ENCODE measurements around the gene SLC4A1AP. TPM values are rescaled to one million over a fixed set of nuclear protein-coding genes. Genes with fewer than 3 reads are reported as not detected.

Gene SLC4A1AP
- total and polyA plus RNA-seq, 5 donors = 19.4 to 21.8 (median 20.6) TPM

DNA sequence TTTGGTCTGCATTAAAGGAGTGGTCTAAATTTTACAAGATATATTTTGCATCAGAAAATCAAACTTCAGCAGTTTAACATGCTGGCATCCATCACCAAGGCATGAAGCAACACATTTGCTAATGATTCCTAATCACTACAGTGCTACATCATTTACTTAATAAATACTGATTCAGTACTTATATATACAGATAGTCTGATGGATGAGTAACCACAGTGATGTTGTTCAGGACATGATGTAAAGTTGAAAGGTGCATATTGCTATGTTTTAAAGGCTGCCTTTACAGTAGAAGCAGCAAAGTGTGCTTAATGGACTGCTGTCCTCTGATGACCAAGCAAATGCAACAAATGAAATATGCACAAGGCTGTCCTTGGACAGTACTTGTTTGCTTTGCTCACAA, 11.3 kb upstream of the SLC4A1AP start:
- H3K9me3 ChIP-seq (ENCODE audit: control insufficient read depth, low read length) = no peaks in the 10 kb centered on the region
- H3K27me3 ChIP-seq (ENCODE audit: control insufficient read depth, insufficient read depth) = no peaks in the 10 kb centered on the region
- intact Hi-C loops (cut with DNase I) = no loop called here

GRCh38 chr2:27652790-27653189, 10.9 kb upstream of the SLC4A1AP start:
- Histone ChIP-seq H3K27ac (ENCODE audit: low read length) (no peak overlapping the region), H3K9me3 (ENCODE audit: control insufficient read depth, low read length) (no peaks in the 10 kb centered on the region), H3K4me3 (ENCODE audit: low read length) (no peak overlapping the region), H3K27me3 (ENCODE audit: control insufficient read depth, insufficient read depth) (no peaks in the 10 kb centered on the region), H3K4me1 (ENCODE audit: control insufficient read depth, insufficient read depth, low read length) (no peaks in the 10 kb centered on the region)
- intact Hi-C loops (cut with DNase I) = no loop called here
- DNase-seq (no peak), ATAC-seq (no peak)
- 90% methylated on average over 1 of the region's 1 CpG for WGBS

More for the DNA sequence above, 11.3 kb upstream of the SLC4A1AP start:
- Histone ChIP-seq H3K27ac (ENCODE audit: low read length) (no peak overlapping the region), H3K4me1 (ENCODE audit: control insufficient read depth, insufficient read depth, low read length) (no peaks in the 10 kb centered on the region), H3K4me3 (ENCODE audit: low read length) (no peak overlapping the region)
- DNase-seq (no peak), ATAC-seq (no peak)

GRCh38 chr2:27653397-27653796, 10.3 kb upstream of the SLC4A1AP start:
- no peak overlapping the region for H3K4me3 ChIP-seq (ENCODE audit: low read length)
- ATAC-seq (no peak), DNase-seq (no peak)
- no peaks in the 10 kb centered on the region for H3K27me3 ChIP-seq (ENCODE audit: control insufficient read depth, insufficient read depth)
- 94% methylated on average over 2 of the region's 2 CpGs for WGBS
- H3K4me1 ChIP-seq (ENCODE audit: control insufficient read depth, insufficient read depth, low read length) = no peaks in the 10 kb centered on the region
- no peak overlapping the region for H3K27ac ChIP-seq (ENCODE audit: low read length)
- intact Hi-C loops (cut with DNase I) = no loop called here
- H3K9me3 ChIP-seq (ENCODE audit: control insufficient read depth, low read length) = no peaks in the 10 kb centered on the region

GRCh38 chr2:27655155-27655951, 8.3 kb upstream of the SLC4A1AP start:
- Histone ChIP-seq H3K27me3 (ENCODE audit: control insufficient read depth, insufficient read depth) (no peaks in the 10 kb centered on the region), H3K4me1 (ENCODE audit: control insufficient read depth, insufficient read depth, low read length) (no peaks in the 10 kb centered on the region), H3K9me3 (ENCODE audit: control insufficient read depth, low read length) (no peaks in the 10 kb centered on the region), H3K27ac (ENCODE audit: low read length) (no peak overlapping the region), H3K4me3 (ENCODE audit: low read length) (no peak overlapping the region)
- WGBS = 79% methylated on average over 7 of the region's 7 CpGs
- DNase-seq (no peak), ATAC-seq (no peak)
- intact Hi-C loops (cut with DNase I) = no loop called here

DNA sequence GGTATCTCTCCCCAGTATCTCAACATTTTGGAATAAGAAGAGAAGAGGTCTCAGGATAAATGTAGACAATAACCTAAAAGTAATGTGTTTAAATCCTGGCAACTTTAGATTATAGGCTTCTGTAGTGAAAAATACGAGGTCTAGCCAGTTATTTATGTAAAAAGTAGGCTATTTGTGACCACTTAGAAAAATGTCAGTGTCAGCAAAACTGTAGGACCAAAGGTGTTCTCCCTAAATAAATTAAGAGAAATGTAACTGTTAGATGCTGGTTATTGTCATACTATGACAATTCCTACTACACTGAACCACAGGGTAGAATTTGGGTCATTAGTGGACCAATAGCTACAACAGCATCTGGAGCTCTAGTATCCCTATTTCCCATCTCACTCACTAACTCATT, 2.3 kb upstream of the SLC4A1AP start:
- H3K4me1 ChIP-seq (ENCODE audit: control insufficient read depth, insufficient read depth, low read length) = no peaks in the 10 kb centered on the region
- no peaks in the 10 kb centered on the region for H3K9me3 ChIP-seq (ENCODE audit: control insufficient read depth, low read length)
- ATAC-seq (no peak), DNase-seq (no peak)
- H3K27ac ChIP-seq (ENCODE audit: low read length) = no peak overlapping the region
- H3K4me3 ChIP-seq (ENCODE audit: low read length) = no peak overlapping the region
- WGBS = 90% methylated on average over 1 of the region's 1 CpG
- intact Hi-C loops (cut with DNase I) = no loop called here
- no peaks in the 10 kb centered on the region for H3K27me3 ChIP-seq (ENCODE audit: control insufficient read depth, insufficient read depth)

DNA sequence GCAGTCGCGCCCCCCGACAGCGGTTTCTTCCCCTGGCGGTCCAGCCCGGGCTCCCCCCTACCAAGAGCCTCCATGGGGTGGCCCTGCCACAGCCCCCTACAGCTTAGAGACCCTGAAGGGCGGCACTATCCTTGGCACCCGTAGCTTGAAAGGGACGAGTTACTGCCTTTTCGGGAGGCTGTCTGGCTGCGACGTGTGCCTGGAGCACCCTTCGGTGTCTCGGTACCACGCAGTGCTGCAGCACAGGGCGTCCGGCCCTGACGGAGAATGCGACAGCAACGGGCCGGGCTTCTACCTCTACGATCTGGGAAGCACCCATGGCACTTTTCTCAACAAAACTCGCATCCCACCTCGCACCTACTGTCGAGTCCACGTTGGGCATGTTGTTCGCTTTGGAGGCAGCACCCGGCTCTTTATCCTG, 475 bp downstream of the SLC4A1AP start:
- WGBS = 2% methylated on average over 28 of the region's 28 CpGs
- no peaks in the 10 kb centered on the region for H3K27me3 ChIP-seq (ENCODE audit: control insufficient read depth, insufficient read depth)
- intact Hi-C loops (cut with DNase I) = no loop called here
- DNase-seq (peak in 1 of 3 donors; percentile 35), ATAC-seq (peak in 1 of 2 donors; percentile 24)
- peak overlapping the region; percentile 87 for H3K4me3 ChIP-seq (ENCODE audit: low read length)
- peak overlapping the region; percentile 100 for H3K27ac ChIP-seq (ENCODE audit: low read length)
- no peaks in the 10 kb centered on the region for H3K4me1 ChIP-seq (ENCODE audit: control insufficient read depth, insufficient read depth, low read length)
- H3K9me3 ChIP-seq (ENCODE audit: control insufficient read depth, low read length) = no peaks in the 10 kb centered on the region

DNA sequence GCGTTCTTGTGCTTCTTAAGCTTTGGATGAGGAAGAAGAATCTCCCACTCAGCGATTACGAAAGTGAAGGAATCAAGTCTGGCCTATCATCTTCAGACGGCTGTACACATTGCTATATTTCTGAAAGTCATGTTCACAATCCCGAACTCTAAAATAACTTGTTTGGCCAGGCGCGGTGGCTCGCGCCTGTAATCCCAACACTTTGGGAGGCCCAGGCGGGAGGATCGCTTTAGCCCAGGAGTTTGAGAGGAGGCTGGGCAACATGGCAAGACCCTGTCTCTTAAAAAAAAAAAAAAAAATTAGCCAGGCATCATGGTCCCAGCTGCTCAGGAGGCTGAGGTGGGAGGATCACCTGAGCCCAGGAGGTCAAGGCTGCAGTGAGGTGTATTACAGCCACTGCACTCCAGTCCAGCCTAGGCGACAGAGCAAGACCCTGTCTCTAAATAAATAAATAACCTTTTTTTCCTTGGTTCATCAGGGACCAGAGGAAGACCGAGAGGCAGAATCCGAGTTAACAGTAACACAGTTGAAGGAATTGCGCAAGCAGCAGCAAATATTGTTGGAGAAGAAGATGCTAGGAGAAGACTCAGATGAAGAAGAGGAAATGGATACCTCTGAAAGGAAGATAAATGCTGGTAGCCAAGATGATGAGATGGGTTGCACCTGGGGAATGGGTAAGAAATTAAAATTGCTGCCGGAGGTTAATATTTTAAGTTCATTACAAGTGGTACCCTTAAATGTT, 1.1 kb downstream of the SLC4A1AP start:
- no peak for ATAC-seq
- DNase-seq = no peak
- intact Hi-C loops (cut with DNase I) = no loop called here
- no peaks in the 10 kb centered on the region for H3K27me3 ChIP-seq (ENCODE audit: control insufficient read depth, insufficient read depth)
- peak overlapping the region; percentile 87 for H3K4me3 ChIP-seq (ENCODE audit: low read length)
- WGBS = 81% methylated on average over 16 of the region's 16 CpGs
- H3K9me3 ChIP-seq (ENCODE audit: control insufficient read depth, low read length) = no peaks in the 10 kb centered on the region
- H3K27ac ChIP-seq (ENCODE audit: low read length) = no peak overlapping the region
- H3K4me1 ChIP-seq (ENCODE audit: control insufficient read depth, insufficient read depth, low read length) = no peaks in the 10 kb centered on the region

DNA sequence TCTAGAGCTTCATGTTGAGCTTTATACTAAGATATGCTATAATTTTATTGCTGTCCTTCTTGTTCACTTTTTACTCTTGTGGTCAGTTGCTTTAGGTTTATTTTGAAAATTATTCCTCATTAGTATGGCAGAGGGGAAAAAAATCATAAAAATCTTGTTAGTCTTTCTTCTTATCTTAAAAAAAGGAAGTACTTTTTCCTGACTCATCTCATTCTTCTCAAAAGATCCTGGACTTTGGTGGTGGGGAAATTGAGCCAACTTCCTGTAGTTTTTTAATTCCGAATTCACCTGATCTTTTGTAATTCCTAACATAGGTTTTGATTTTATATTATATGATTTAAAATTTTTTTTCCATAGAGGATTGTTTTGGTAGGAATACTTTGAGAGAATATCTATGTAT, 3.8 kb downstream of the SLC4A1AP start:
- 57% methylated on average over 1 of the region's 1 CpG for WGBS
- DNase-seq (no peak), ATAC-seq (no peak)
- Histone ChIP-seq H3K9me3 (ENCODE audit: control insufficient read depth, low read length) (no peaks in the 10 kb centered on the region), H3K27ac (ENCODE audit: low read length) (no peak overlapping the region), H3K4me3 (ENCODE audit: low read length) (no peak overlapping the region), H3K4me1 (ENCODE audit: control insufficient read depth, insufficient read depth, low read length) (no peaks in the 10 kb centered on the region), H3K27me3 (ENCODE audit: control insufficient read depth, insufficient read depth) (no peaks in the 10 kb centered on the region)
- intact Hi-C loops (cut with DNase I) = no loop called here

DNA sequence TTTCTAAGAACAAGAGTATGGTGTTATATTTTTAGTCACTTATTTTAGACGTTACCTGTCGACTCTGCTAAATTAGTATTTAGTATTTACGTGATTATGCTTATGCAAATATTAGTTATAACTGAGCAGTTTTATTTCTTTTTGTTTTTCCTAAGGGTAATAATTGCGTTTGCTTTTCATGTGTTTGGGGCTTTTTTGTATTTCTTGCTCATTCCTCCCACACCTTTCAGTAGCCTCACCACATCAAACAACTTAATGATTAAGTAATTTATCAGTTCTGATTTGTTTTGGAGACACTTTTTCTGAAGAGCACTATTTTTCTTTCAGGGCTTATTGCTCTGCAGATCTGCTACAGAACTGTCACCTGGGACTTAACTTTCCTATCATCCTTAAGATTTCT, 7.5 kb downstream of the SLC4A1AP start:
- WGBS = 92% methylated on average over 4 of the region's 4 CpGs
- Histone ChIP-seq H3K27ac (ENCODE audit: low read length) (no peak overlapping the region), H3K4me3 (ENCODE audit: low read length) (no peak overlapping the region), H3K4me1 (ENCODE audit: control insufficient read depth, insufficient read depth, low read length) (no peaks in the 10 kb centered on the region), H3K27me3 (ENCODE audit: control insufficient read depth, insufficient read depth) (no peaks in the 10 kb centered on the region), H3K9me3 (ENCODE audit: control insufficient read depth, low read length) (no peaks in the 10 kb centered on the region)
- no peak for DNase-seq
- intact Hi-C loops (cut with DNase I) = no loop called here
- ATAC-seq = no peak

GRCh38 chr2:27672723-27673486, 9.2 kb downstream of the SLC4A1AP start:
- Histone ChIP-seq H3K9me3 (ENCODE audit: control insufficient read depth, low read length) (no peaks in the 10 kb centered on the region), H3K27me3 (ENCODE audit: control insufficient read depth, insufficient read depth) (no peaks in the 10 kb centered on the region), H3K27ac (ENCODE audit: low read length) (no peak overlapping the region), H3K4me3 (ENCODE audit: low read length) (no peak overlapping the region), H3K4me1 (ENCODE audit: control insufficient read depth, insufficient read depth, low read length) (no peaks in the 10 kb centered on the region)
- intact Hi-C loops (cut with DNase I) = no loop called here
- peak; percentile 63 to 80 for ATAC-seq
- no peak for DNase-seq
- WGBS = 55% methylated on average over 5 of the region's 5 CpGs

DNA sequence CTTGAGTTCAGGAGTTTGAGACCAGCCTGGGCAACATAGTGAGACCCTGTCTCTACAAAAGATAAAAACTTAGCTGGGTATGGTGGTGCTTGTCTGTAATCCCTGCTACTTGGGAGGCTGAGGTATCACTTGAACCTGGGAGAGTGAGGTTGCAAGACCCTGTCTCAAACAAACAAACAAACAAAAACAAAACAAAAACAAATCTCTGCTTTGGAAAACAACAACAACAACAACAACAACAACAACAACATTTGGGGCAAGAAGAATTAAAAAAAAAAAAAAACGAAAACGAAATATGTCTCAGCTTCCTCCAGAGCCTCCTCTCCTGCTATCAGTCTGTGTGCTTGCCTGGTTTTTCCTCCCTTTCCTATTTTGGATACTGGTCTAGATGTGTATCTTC, 16.9 kb downstream of the SLC4A1AP start:
- 82% methylated on average over 2 of the region's 2 CpGs for WGBS
- Histone ChIP-seq H3K27me3 (ENCODE audit: control insufficient read depth, insufficient read depth) (no peaks in the 10 kb centered on the region), H3K4me1 (ENCODE audit: control insufficient read depth, insufficient read depth, low read length) (no peaks in the 10 kb centered on the region), H3K4me3 (ENCODE audit: low read length) (no peak overlapping the region), H3K9me3 (ENCODE audit: control insufficient read depth, low read length) (no peaks in the 10 kb centered on the region), H3K27ac (ENCODE audit: low read length) (no peak overlapping the region)
- ATAC-seq = no peak
- DNase-seq = no peak
- intact Hi-C loops (cut with DNase I) = no loop called here

All from right cardiac atrium (tissue), 5 donors.